Activated naive CD8-positive, alpha-beta T cell treated with anti-CD3 and anti-CD28 coated beads for 36 hours (primary cell): ENCODE results near the gene IDI1. TPM values are rescaled to one million over a fixed set of nuclear protein-coding genes. Genes with fewer than 3 reads are reported as not detected.
"Not testable (repeated sequence)": the region's sequence is repeated elsewhere in the genome, so short reads cannot be mapped to it uniquely, and the experiment has no call there.

Experiments
- DNase-seq: peaks from one replicate; pipeline ENCODE4 v3.0.0; 2021
- H3K27ac Mint-ChIP-seq: one replicate; pipeline ENCODE4 v1.8.0; 2022; ENCODE audit warnings: mild to moderate bottlenecking, moderate library complexity, mixed read lengths
- H3K27me3 Mint-ChIP-seq: one replicate; pipeline ENCODE4 v1.8.0; 2022; ENCODE audit warnings: mild to moderate bottlenecking, mixed read lengths
- H3K36me3 Mint-ChIP-seq: one replicate; pipeline ENCODE4 v1.8.0; 2021; ENCODE audit warnings: mild to moderate bottlenecking, mixed read lengths
- H3K4me1 Mint-ChIP-seq: one replicate; pipeline ENCODE4 v1.8.0; 2021; ENCODE audit warnings: mixed read lengths
- H3K4me3 Mint-ChIP-seq: one replicate; pipeline ENCODE4 v1.8.0; 2022; ENCODE audit warnings: mild to moderate bottlenecking, moderate library complexity, mixed read lengths
- H3K9me3 Mint-ChIP-seq: one replicate; pipeline ENCODE4 v1.8.0; 2022; ENCODE audit warnings: mixed read lengths
- total RNA-seq, 2 experiments: library from RNA; stranded (reverse); gene quantifications; one replicate each; pipeline ENCODE4 v1.2.3, GENCODE V29; 2021

Gene IDI1
- total RNA-seq, 2 experiments from 2014 or later = 68.1 to 68.7 TPM

DNA sequence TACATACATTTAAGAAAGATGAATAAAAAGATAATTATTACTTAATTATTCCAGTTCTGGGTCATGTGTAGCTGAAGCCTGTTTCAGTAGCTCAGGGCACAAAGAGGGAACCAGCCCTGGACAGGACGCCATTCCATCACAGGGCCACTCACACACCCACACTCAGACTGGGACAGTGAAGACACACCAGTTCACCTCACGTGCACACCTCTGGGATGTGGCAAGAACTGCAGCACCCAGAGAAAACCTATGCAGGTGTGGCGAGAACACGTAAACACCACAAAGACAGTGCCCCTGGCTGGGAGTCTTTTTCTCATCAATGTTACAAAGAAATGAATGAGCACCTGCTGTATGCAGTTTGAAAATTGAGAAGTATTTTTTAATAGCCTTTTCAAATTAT lies 1.6 kb upstream of the IDI1 start:
- peak; percentile 46 for DNase-seq

DNA sequence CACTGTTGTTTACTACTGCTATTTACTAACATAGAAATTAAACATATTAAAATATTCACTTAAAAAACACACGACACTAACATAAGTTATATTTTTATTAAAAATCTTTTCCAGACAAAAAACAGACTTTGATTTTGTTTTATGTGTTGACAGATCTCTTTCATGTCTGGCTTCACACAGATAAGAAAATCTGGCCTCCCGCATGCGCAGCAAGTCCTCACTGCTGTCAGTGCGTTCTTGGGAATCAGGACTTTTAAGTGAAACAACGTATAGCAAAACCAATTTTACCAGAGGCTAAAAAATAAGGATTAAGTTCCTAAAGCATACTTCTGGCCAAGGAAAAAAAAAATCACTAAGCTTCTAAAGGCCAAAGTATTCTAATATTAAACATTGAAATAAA lies 1.2 kb upstream of the IDI1 start:
- no peak for DNase-seq
- peak overlapping the region; percentile 96 for H3K27ac Mint-ChIP-seq
- peaks cover 2% of the 10 kb centered on the region for H3K9me3 Mint-ChIP-seq
- peak overlapping the region; percentile 97 for H3K4me3 Mint-ChIP-seq
- H3K4me1 Mint-ChIP-seq = peaks cover 57% of the 10 kb centered on the region
- H3K27me3 Mint-ChIP-seq = no peaks in the 10 kb centered on the region
- H3K36me3 Mint-ChIP-seq = peaks cover 49% of the 10 kb centered on the region

More for the DNA sequence above, 1.6 kb upstream of the IDI1 start:
- H3K36me3 Mint-ChIP-seq = peaks cover 47% of the 10 kb centered on the region
- H3K4me3 Mint-ChIP-seq = peak overlapping the region; percentile 97
- H3K27me3 Mint-ChIP-seq = no peaks in the 10 kb centered on the region
- H3K4me1 Mint-ChIP-seq = peaks cover 55% of the 10 kb centered on the region
- peak overlapping the region; percentile 51 for H3K27ac Mint-ChIP-seq
- H3K9me3 Mint-ChIP-seq = peaks cover 2% of the 10 kb centered on the region

DNA sequence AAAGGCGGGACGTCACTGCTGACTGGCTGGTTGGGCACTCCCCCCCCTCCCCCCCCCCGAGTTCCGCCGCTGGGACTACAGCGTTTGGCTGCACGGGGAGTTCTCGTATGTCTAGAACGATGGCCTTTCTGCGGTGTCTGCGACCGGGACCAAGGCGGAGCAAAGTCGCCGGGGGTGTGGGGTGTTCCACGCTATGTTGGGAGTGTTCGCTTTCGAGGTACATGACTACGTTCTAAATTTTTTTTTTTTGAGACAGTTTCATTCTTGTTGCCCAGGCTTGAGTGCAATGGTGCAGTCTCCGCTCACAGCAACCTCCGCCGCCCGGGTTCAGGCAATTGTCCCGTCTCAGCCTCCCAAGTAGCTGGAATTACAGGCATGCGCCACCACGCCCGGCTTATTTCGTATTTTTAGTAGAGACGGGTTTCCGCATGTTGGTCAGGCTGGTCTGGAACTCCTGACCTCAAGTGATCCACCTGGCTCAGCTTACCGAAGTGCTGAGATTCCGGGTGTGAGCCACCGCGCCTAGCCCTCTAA lies 573 bp upstream of the IDI1 start:
- no peaks in the 10 kb centered on the region for H3K27me3 Mint-ChIP-seq
- H3K4me3 Mint-ChIP-seq = peak overlapping the region; percentile 97
- peaks cover 2% of the 10 kb centered on the region for H3K9me3 Mint-ChIP-seq
- H3K36me3 Mint-ChIP-seq = peaks cover 53% of the 10 kb centered on the region
- peaks cover 57% of the 10 kb centered on the region for H3K4me1 Mint-ChIP-seq
- peak overlapping the region; percentile 96 for H3K27ac Mint-ChIP-seq
- DNase-seq = no peak

DNA sequence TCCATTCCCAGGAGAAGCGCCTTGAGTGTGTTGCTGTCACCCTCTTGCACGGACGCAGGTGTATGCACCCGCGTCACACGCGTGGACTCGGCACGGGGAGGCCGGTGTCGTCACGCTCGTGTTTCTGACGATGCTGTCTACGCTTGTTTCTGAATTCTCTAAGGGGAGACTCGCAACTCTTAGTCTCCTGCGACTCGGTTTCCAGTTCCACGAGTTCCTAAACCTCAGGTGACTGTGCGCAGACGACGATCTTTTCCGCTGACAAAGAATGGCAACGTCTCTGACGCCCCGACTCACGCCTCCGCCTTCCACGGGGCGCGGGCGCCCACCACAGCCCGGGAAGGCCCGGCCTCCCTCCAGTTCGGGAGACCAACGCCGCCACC lies 579 bp downstream of the IDI1 start:
- Mint-ChIP-seq H3K9me3 (peaks cover 2% of the 10 kb centered on the region), H3K4me3 (peak overlapping the region; percentile 97), H3K27ac (peak overlapping the region; percentile 96), H3K4me1 (peaks cover 58% of the 10 kb centered on the region), H3K36me3 (peaks cover 61% of the 10 kb centered on the region), H3K27me3 (no peaks in the 10 kb centered on the region)
- DNase-seq = no peak

DNA sequence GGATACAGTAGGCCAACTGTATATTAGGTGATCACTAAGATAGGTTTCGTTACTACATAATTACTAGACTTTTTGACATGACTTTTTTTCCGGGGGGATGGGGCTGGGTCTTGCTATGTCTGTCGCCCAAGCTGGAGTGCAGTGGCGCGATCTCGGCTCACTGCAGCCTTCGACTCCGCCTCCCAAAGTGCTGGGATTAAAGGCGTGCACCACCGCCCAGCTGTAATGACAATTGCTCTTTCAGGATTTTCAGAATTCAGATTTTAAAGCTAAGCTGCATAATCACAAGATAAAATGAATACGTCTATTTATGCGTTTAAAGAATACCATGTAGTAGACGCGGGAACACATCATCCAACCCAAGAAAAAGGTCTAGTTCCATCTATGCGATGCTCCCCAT lies 982 bp downstream of the IDI1 start:
- Mint-ChIP-seq H3K27ac (peak overlapping the region; percentile 96), H3K9me3 (peaks cover 2% of the 10 kb centered on the region), H3K27me3 (no peaks in the 10 kb centered on the region), H3K4me3 (peak overlapping the region; percentile 97), H3K4me1 (peaks cover 60% of the 10 kb centered on the region), H3K36me3 (peaks cover 61% of the 10 kb centered on the region)
- peak; percentile 27 for DNase-seq

DNA sequence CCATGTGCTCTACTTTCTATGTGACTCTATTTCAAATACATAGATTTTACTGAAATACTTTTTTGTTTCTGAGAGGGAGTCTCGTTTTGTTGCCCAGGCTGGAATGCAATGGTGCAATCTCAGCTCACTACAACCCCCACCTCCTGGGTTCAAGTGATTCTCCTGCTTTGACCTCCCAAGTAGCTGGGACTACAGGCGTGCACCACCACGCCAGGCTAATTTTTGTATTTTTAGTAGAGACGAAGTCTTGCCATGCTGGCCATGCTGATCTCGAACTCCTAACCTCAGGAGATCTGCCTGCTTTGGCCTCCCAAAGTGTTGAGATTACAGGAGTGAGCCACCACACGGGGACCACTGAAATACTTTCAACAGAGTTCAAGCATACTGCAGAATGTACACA lies 3.5 kb downstream of the IDI1 start:
- H3K9me3 Mint-ChIP-seq = peaks cover 2% of the 10 kb centered on the region
- peak overlapping the region; percentile 66 for H3K4me3 Mint-ChIP-seq
- peaks cover 50% of the 10 kb centered on the region for H3K36me3 Mint-ChIP-seq
- no peak for DNase-seq
- H3K27me3 Mint-ChIP-seq = no peaks in the 10 kb centered on the region
- H3K27ac Mint-ChIP-seq = peak overlapping the region; percentile 90
- H3K4me1 Mint-ChIP-seq = peaks cover 41% of the 10 kb centered on the region

DNA sequence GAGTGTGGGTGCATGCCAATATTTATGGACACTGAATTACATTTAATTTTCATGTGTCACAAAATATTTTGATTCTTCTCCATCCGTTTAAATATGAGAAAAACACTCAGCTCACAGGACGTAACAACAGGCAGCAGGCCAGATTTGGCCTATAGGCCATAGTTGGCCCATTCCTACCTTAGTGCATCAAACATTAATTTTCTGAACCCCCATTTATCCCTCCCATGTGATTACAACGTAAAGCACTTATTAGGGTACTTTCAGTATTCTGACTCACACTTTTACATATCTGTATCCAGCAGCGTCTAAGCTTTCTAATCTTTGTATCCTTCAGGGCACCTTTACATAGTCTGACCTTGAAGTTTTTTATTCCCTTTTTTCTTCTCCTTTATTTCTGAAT lies 4.0 kb downstream of the IDI1 start:
- peaks cover 44% of the 10 kb centered on the region for H3K4me1 Mint-ChIP-seq
- no peak for DNase-seq
- H3K27ac Mint-ChIP-seq = peak overlapping the region; percentile 90
- peaks cover 54% of the 10 kb centered on the region for H3K36me3 Mint-ChIP-seq
- H3K4me3 Mint-ChIP-seq = peak overlapping the region; percentile 66
- H3K9me3 Mint-ChIP-seq = peaks cover 2% of the 10 kb centered on the region
- H3K27me3 Mint-ChIP-seq = no peaks in the 10 kb centered on the region

DNA sequence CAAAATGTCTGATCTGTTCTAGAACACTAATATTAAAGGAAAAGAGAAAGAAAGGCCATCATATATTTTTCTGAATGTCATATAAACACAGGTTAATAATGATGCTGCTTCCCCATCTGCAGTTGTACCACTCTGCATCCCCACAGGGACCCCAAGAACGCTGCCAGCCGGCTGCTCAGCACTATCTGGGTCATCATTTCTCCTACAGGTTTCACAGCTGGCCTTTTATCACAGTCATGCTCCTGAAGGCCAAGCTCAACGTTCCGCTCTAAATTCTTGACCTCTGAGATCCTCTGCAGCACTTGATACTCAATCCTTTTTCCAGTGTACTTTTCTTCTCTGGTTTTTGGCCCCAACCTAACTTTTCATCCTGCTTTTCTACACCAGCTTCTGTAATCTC lies 4.8 kb downstream of the IDI1 start:
- Mint-ChIP-seq H3K27ac (peak overlapping the region; percentile 90), H3K36me3 (peaks cover 54% of the 10 kb centered on the region), H3K4me1 (peaks cover 44% of the 10 kb centered on the region)

DNA sequence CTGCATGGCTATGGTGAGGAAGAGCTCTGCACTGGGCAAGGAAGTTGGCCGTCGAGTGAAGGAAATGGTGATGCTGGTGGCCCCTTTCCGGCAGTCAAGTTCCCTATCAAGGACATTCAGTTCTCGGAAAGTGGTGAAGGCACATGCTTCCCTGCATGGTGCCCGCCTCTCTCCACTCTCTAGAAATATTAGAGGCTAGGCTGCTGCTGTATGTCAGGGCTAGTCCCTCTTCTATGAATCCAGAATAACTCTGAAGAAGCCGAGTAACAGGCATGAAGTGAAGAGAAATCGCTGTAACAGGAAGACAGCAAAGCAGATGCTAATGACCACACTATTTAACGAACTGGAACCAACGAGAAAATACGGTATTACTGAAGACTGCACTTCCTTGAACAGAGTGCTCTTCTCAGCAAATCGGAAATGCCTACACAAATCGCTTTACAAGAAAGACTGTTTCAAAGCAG lies 5.4 kb downstream of the IDI1 start:
- peak overlapping the region; percentile 66 for H3K4me3 Mint-ChIP-seq
- H3K27me3 Mint-ChIP-seq = no peaks in the 10 kb centered on the region
- DNase-seq = no peak
- H3K36me3 Mint-ChIP-seq = peaks cover 52% of the 10 kb centered on the region
- peaks cover 44% of the 10 kb centered on the region for H3K4me1 Mint-ChIP-seq
- peaks cover 2% of the 10 kb centered on the region for H3K9me3 Mint-ChIP-seq
- peak overlapping the region; percentile 90 for H3K27ac Mint-ChIP-seq

More for the DNA sequence above, 4.8 kb downstream of the IDI1 start:
- no peaks in the 10 kb centered on the region for H3K27me3 Mint-ChIP-seq
- H3K9me3 Mint-ChIP-seq = peaks cover 2% of the 10 kb centered on the region
- DNase-seq = no peak
- H3K4me3 Mint-ChIP-seq = peak overlapping the region; percentile 66

DNA sequence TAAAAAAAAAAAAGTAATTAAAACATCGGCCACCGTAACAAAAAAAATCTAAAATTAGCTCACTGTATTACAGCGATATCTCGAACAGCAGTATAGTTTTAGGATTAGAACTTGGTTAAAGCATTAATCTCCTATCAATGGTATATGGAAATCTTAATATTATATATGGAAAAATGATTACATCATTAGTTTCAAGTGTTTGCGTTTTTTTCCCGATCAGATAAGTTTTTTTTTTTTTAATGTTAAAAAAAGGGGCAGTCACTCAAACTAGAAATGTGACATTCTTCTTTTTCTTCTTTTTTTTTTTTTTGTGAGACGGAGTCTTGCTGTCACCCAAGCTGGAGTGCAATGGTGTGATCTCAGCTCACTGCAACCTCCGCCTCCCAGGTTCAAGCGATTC lies 7.4 kb downstream of the IDI1 start:
- Mint-ChIP-seq H3K27me3 (no peaks in the 10 kb centered on the region), H3K4me3 (no peak overlapping the region)

DNA sequence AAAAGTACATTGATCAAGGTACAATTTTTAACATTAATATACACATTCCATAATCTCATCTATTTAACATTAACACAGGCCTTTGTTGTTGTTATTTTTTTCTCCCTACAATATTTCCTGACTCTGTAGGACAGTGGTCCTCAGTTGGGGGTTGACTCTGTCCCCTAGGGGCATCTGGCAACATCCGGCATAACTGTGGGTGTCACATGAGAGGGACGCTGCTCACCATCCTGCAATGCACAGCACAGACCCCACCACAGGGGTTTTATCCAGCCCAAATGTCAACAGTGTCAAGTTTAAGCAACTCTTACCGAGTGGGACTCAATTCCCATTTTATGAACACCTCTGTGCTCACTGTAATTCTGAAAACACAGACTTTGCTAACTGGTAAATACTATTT lies 8.8 kb downstream of the IDI1 start:
- Mint-ChIP-seq H3K27ac (no peak overlapping the region), H3K4me1 (peaks cover 28% of the 10 kb centered on the region), H3K9me3 (no peaks in the 10 kb centered on the region), H3K36me3 (peaks cover 35% of the 10 kb centered on the region), H3K27me3 (no peaks in the 10 kb centered on the region), H3K4me3 (no peak overlapping the region)
- DNase-seq = no peak

More for the DNA sequence above, 7.4 kb downstream of the IDI1 start:
- no peaks in the 10 kb centered on the region for H3K9me3 Mint-ChIP-seq
- no peak for DNase-seq
- H3K27ac Mint-ChIP-seq = no peak overlapping the region
- peaks cover 39% of the 10 kb centered on the region for H3K4me1 Mint-ChIP-seq
- H3K36me3 Mint-ChIP-seq = peaks cover 46% of the 10 kb centered on the region

DNA sequence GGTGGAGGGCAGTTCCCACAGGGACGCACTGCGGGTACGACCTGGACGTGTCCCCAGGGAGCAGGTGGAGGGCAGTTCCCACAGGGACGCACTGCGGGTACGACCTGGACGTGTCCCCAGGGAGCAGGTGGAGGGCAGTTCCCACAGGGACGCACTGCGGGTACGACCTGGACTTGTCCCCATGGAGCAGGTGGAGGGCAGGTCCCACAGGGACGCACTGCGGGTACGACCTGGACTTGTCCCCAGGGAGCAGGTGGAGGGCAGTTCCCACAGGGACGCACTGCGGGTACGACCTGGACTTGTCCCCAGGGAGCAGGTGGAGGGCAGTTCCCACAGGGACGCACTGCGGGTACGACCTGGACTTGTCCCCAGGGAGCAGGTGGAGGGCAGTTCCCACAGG lies 10.2 kb downstream of the IDI1 start:
- not testable (repeated sequence) for DNase-seq, H3K9me3 Mint-ChIP-seq, H3K27me3 Mint-ChIP-seq, H3K27ac Mint-ChIP-seq, H3K4me3 Mint-ChIP-seq
- Mint-ChIP-seq H3K36me3 (peaks cover 23% of the 10 kb centered on the region), H3K4me1 (peaks cover 15% of the 10 kb centered on the region)

DNA sequence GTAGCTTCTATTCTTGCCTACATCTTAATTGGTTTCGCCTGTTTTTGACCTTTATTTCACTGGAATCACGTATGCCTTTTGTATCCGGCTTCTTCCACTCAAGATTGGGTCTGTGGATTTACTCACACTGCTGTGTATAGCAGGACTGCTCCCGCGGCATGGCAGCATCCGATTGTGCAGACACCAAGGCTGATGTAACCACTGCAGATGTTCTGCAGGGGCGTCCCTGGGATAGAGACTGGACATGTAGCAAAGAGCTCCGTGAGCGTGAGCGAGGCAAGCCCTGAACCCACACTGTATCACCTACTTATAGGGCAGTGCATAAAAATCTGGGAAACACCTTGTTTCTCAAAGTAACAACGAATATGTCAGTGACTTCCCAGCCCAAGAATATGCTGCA lies 11.8 kb downstream of the IDI1 start:
- H3K9me3 Mint-ChIP-seq = no peaks in the 10 kb centered on the region
- H3K4me1 Mint-ChIP-seq = peaks cover 5% of the 10 kb centered on the region
- peaks cover 13% of the 10 kb centered on the region for H3K36me3 Mint-ChIP-seq
- H3K27ac Mint-ChIP-seq = no peak overlapping the region
- no peak overlapping the region for H3K4me3 Mint-ChIP-seq
- no peak for DNase-seq
- H3K27me3 Mint-ChIP-seq = no peaks in the 10 kb centered on the region

DNA sequence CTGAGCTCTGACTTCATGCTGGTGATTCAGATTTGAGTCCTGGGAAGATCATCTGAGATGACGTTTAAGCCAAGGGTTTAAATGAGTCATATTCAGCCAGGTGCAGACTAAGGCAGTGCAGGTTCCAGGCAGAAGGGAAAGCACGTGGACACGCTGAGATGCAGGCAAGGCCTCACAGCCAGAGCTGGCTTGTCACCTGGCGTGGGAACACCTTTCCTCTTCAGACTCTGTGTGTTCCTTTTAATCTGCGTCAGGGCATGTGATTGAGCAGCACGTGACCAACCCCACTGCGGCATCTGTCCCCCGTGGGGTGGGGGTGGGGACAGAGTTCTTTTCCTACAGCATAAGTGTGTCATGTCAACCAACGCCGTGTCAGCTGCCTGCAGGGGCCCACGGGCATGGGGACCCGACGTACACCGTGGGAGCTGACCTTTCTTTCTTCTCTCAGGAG lies 12.6 kb downstream of the IDI1 start:
- Mint-ChIP-seq H3K9me3 (no peaks in the 10 kb centered on the region), H3K27me3 (no peaks in the 10 kb centered on the region), H3K4me3 (no peak overlapping the region), H3K27ac (no peak overlapping the region), H3K4me1 (peaks cover 5% of the 10 kb centered on the region), H3K36me3 (peaks cover 13% of the 10 kb centered on the region)
- no peak for DNase-seq

DNA sequence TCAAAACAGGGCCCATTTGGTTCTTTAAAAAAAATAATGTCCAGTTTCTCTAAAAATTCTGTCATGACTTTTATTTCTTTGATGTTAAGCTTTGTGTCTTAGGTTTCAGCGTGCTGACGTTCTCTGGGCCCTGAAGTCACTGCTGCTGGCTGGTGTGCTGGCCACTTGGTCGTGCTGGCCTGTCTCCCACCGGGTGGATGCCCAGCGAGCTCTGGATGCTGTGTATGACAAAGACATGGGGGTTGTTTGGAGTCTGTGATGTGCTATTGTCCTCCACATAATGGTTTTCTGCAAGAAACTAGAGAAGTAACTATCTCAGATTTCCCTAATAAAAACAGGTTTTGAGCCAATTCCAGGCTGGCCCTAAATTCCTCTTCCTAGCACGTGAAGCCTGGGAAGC lies 13.7 kb downstream of the IDI1 start:
- H3K4me3 Mint-ChIP-seq = no peak overlapping the region
- H3K27me3 Mint-ChIP-seq = no peaks in the 10 kb centered on the region
- H3K27ac Mint-ChIP-seq = no peak overlapping the region
- H3K9me3 Mint-ChIP-seq = no peaks in the 10 kb centered on the region
- no peak for DNase-seq
- peaks cover 2% of the 10 kb centered on the region for H3K4me1 Mint-ChIP-seq
- H3K36me3 Mint-ChIP-seq = peaks cover 7% of the 10 kb centered on the region

DNA sequence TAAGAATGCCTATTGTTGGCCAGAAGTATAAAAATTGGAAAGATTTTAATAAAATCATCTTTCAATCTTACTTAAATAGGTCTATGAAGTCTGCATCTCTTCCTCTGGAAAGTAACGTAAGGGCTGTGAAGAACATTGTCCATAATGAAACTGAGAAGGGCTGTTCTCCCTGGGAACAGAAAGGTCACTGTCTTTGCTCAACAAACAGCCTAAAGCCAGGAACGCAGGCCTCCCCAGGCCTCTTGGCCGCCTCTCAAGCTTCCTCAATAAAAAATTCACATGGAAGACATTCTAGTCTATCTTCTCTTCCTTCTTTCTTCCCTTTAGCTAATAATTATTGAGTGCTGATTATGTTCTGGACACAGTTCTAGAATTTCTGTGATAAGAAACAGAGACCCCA lies 14.2 kb downstream of the IDI1 start:
- DNase-seq = no peak
- H3K4me1 Mint-ChIP-seq = no peaks in the 10 kb centered on the region
- H3K36me3 Mint-ChIP-seq = peaks cover 5% of the 10 kb centered on the region
- no peaks in the 10 kb centered on the region for H3K9me3 Mint-ChIP-seq
- H3K27me3 Mint-ChIP-seq = no peaks in the 10 kb centered on the region
- no peak overlapping the region for H3K27ac Mint-ChIP-seq
- no peak overlapping the region for H3K4me3 Mint-ChIP-seq
